OCI-LY3 (cell line): ENCODE data around the gene CRAT.

ENCODE experiments used
- H2AFZ ChIP-seq: fragments of 200-600, 300-600 bp; shearing (Covaris generic); 2 replicates; pipeline ENCODE4 v1.6.0; 2014; ENCODE audit warnings: antibody characterized with exemption, low read depth, low read length
- H3K27ac ChIP-seq: fragments of 200-600, 300-600 bp; sonication (generic); 2 replicates; pipeline ENCODE4 v1.5.1; 2014; ENCODE audit warnings: mild to moderate bottlenecking, low read length, moderate library complexity, mixed read lengths
- H3K27me3 ChIP-seq: fragments of 200-600, 300-600 bp; sonication (generic); 2 replicates; pipeline ENCODE4 v1.6.1; 2014; ENCODE audit warnings: low read depth, low read length, mixed read lengths
- H3K36me3 ChIP-seq: fragments of 200-600, 300-600 bp; sonication (generic); replicated peaks from 2 replicates; pipeline ENCODE3; 2014; ENCODE audit warnings: low read depth, low read length, mixed read lengths
- H3K4me1 ChIP-seq: fragments of 300-600, 200-600 bp; sonication (generic); 2 replicates; pipeline ENCODE4 v1.6.1; 2014; ENCODE audit warnings: low read length, mixed read lengths
- H3K4me2 ChIP-seq: fragments of 200-600, 300-600 bp; sonication (generic); 2 replicates; pipeline ENCODE4 v1.6.1; 2014; ENCODE audit warnings: low read length, mixed read lengths
- H3K4me3 ChIP-seq: fragments of 300-600, 200-600 bp; sonication (generic); 2 replicates; pipeline ENCODE4 v1.5.1; 2014; ENCODE audit warnings: antibody characterized with exemption, mild to moderate bottlenecking, low read length, moderate library complexity
- H3K79me2 ChIP-seq: fragments of 300-600, 200-600 bp; shearing (Covaris generic); 2 replicates; pipeline ENCODE4 v1.6.1; 2014; ENCODE audit warnings: mild to moderate bottlenecking, low read length, mixed read lengths
- H3K9ac ChIP-seq: fragments of 300-600, 200-600 bp; shearing (Covaris generic); 2 replicates; pipeline ENCODE4 v1.6.0; 2014; ENCODE audit warnings: mild to moderate bottlenecking, low read length, moderate library complexity
- H3K9me3 ChIP-seq: fragments of 200-600, 300-600 bp; shearing (Covaris generic); 2 replicates; pipeline ENCODE4 v1.6.1; 2014; ENCODE audit warnings: low read length, mixed read lengths; ENCODE audit not compliant: insufficient read depth
- H4K20me1 ChIP-seq: fragments of 200-600, 300-600 bp; sonication (generic); 2 replicates; pipeline ENCODE4 v1.6.1; 2016; ENCODE audit warnings: low read length, mixed read lengths; ENCODE audit not compliant: insufficient read depth
- CTCF ChIP-seq: fragments of 200-600, 300-600 bp; sonication (generic); IDR thresholded peaks from 2 replicates; pipeline ENCODE4 v1.5.1; 2014; ENCODE audit warnings: antibody characterized with exemption, low read length, low read depth
- EZH2phosphoT487 ChIP-seq: fragments of 200-600 bp; shearing (Covaris generic); IDR thresholded peaks from 2 replicates; pipeline ENCODE4 v1.6.1; 2018; ENCODE audit warnings: antibody characterized with exemption, mixed run types, low read depth

The CRAT gene

GRCh38 chr9:129103595-129103965, 7.0 kb downstream of the CRAT start:
- H3K27me3 ChIP-seq = peaks cover 6% of the 10 kb centered on the region
- no peak overlapping the region for H3K4me3 ChIP-seq
- no peaks in the 10 kb centered on the region for H3K36me3 ChIP-seq
- TF ChIP-seq EZH2phosphoT487 = no peak
- no peak for TF ChIP-seq CTCF
- H3K9me3 ChIP-seq = no peaks in the 10 kb centered on the region
- H3K9ac ChIP-seq = no peak overlapping the region
- H3K4me2 ChIP-seq = no peak overlapping the region
- no peak overlapping the region for H2AFZ ChIP-seq
- H3K79me2 ChIP-seq = no peaks in the 10 kb centered on the region
- no peaks in the 10 kb centered on the region for H3K4me1 ChIP-seq
- no peak overlapping the region for H3K27ac ChIP-seq
- H4K20me1 ChIP-seq = no peaks in the 10 kb centered on the region

- peak overlapping the region; percentile 23; the same call in 1 of the 2 replicates for H3K4me2 ChIP-seq
- no peaks in the 10 kb centered on the region for H3K9me3 ChIP-seq
- H3K27me3 ChIP-seq = peaks cover 6% of the 10 kb centered on the region
- no peak overlapping the region for H3K27ac ChIP-seq
- peak overlapping the region; percentile 79; the same call in 1 of the 2 replicates for H2AFZ ChIP-seq
- TF ChIP-seq CTCF (peak; percentile 50), EZH2phosphoT487 (no peak)
- no peaks in the 10 kb centered on the region for H3K79me2 ChIP-seq
- H3K4me3 ChIP-seq = no peak overlapping the region
- H4K20me1 ChIP-seq = no peaks in the 10 kb centered on the region
- H3K9ac ChIP-seq = no peak overlapping the region
- no peaks in the 10 kb centered on the region for H3K36me3 ChIP-seq
- no peaks in the 10 kb centered on the region for H3K4me1 ChIP-seq
Measured at GRCh38 chr9:129102791-129103594, 7.6 kb downstream of the CRAT start.

- Histone ChIP-seq H2AFZ (no peak overlapping the region), H3K27ac (no peak overlapping the region), H3K4me1 (no peaks in the 10 kb centered on the region), H3K36me3 (no peaks in the 10 kb centered on the region), H3K9ac (no peak overlapping the region), H3K4me3 (no peak overlapping the region), H3K9me3 (no peaks in the 10 kb centered on the region), H3K27me3 (peaks cover 6% of the 10 kb centered on the region; the same call in 1 of the 2 replicates), H3K79me2 (no peaks in the 10 kb centered on the region), H4K20me1 (no peaks in the 10 kb centered on the region), H3K4me2 (no peak overlapping the region)
- TF ChIP-seq EZH2phosphoT487 (no peak), CTCF (no peak)
Measured at GRCh38 chr9:129102095-129102525, 8.5 kb downstream of the CRAT start.

GRCh38 chr9:129101279-129101678, 9.3 kb downstream of the CRAT start:
- Histone ChIP-seq H3K27ac (no peak overlapping the region), H3K4me2 (no peak overlapping the region), H3K36me3 (no peaks in the 10 kb centered on the region), H3K4me1 (no peaks in the 10 kb centered on the region), H2AFZ (no peak overlapping the region), H3K27me3 (peaks cover 6% of the 10 kb centered on the region; the same call in 1 of the 2 replicates), H3K9me3 (no peaks in the 10 kb centered on the region), H3K4me3 (no peak overlapping the region), H4K20me1 (no peaks in the 10 kb centered on the region), H3K79me2 (no peaks in the 10 kb centered on the region), H3K9ac (no peak overlapping the region)
- TF ChIP-seq EZH2phosphoT487 (no peak), CTCF (no peak)
